GM19463 (cell line): ENCODE results near the gene IFRD2.
A peak's percentile ranks its signal among the peaks of the same experiment; 100 is the strongest.
"Not testable (repeated sequence)": the region's sequence is repeated elsewhere in the genome, so short reads cannot be mapped to it uniquely, and the experiment has no call there.

Experiments used
- ATAC-seq: cut with Tn5 transposase; IDR thresholded peaks from one replicate; pipeline ENCODE4 v1.9.1; 2021; ENCODE audit warnings: mild to moderate bottlenecking, moderate library complexity; ENCODE audit not compliant: unreplicated experiment

The IFRD2 gene

GRCh38 chr3:50255251-50255615 lies 37.0 kb downstream of the IFRD2 start:
- no peak for ATAC-seq

GRCh38 chr3:50254577-50255250 lies 37.5 kb downstream of the IFRD2 start:
- no peak for ATAC-seq

- no peak for ATAC-seq
These were observed 41.0 kb downstream of the IFRD2 start for GRCh38 chr3:50251220-50251619.

- ATAC-seq, result no peak
These were observed 41.7 kb downstream of the IFRD2 start for GRCh38 chr3:50250514-50250913.

GRCh38 chr3:50249457-50249856 lies 42.8 kb downstream of the IFRD2 start:
- no peak for ATAC-seq

- ATAC-seq, result no peak
These were observed 43.8 kb downstream of the IFRD2 start for GRCh38 chr3:50248387-50248786.

GRCh38 chr3:50246517-50246954 lies 45.7 kb downstream of the IFRD2 start:
- peak; percentile 63 for ATAC-seq

GRCh38 chr3:50245831-50246516 lies 46.3 kb downstream of the IFRD2 start:
- ATAC-seq, result peak; percentile 64

GRCh38 chr3:50245251-50245745 lies 46.9 kb downstream of the IFRD2 start:
- no peak for ATAC-seq

GRCh38 chr3:50244813-50245212 lies 47.4 kb downstream of the IFRD2 start:
- not testable (repeated sequence) for ATAC-seq

- no peak for ATAC-seq
These were observed 48.7 kb downstream of the IFRD2 start for GRCh38 chr3:50243543-50243895.

GRCh38 chr3:50242851-50243542 lies 49.2 kb downstream of the IFRD2 start:
- ATAC-seq, result no peak

GRCh38 chr3:50242381-50242770 lies 49.9 kb downstream of the IFRD2 start:
- no peak for ATAC-seq

- no peak for ATAC-seq
These were observed 50.4 kb downstream of the IFRD2 start for GRCh38 chr3:50241713-50242380.

- no peak for ATAC-seq
These were observed 51.1 kb downstream of the IFRD2 start for GRCh38 chr3:50241163-50241562.

- no peak for ATAC-seq
These were observed 52.6 kb downstream of the IFRD2 start for GRCh38 chr3:50239649-50240048.

- ATAC-seq, result no peak
These were observed 53.6 kb downstream of the IFRD2 start for GRCh38 chr3:50238549-50239026.

GRCh38 chr3:50237754-50238548 lies 54.3 kb downstream of the IFRD2 start:
- ATAC-seq, result peak; percentile 37
